Erythroblast (primary cell): ENCODE results near the gene RPS6KA5.
"Not testable (repeated sequence)": the region's sequence is repeated elsewhere in the genome, so short reads cannot be mapped to it uniquely, and the experiment has no call there.

Experiments
- GATA1 ChIP-seq: IDR thresholded peaks from 2 replicates; pipeline ENCODE4 v1.6.1; 2011; ENCODE audit warnings: low read depth, mild to moderate bottlenecking, control low read depth, low read length, moderate library complexity
- POLR2A ChIP-seq: IDR thresholded peaks from 2 replicates; pipeline ENCODE4 v1.6.1; 2011; ENCODE audit warnings: mild to moderate bottlenecking, low read length

DNA sequence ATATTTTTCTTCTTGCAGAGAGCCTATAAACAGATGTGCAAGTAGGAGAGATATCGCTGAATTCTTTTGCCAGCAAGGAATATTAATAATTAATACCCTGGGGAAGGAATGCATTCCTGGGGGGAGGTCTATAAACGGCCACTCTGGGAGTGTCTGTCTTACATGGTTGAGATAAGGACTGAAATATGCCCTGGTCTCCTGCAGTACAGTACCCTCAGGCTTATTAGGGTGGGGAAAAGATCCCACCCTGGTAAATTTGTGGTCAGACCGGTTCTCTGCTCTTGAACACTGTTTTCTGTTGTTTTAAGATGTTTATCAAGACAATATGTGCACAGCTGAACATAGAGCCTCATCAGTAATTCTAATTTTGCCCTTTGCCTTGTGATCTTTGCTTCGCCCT lies 236.9 kb downstream of the RPS6KA5 start:
- TF ChIP-seq POLR2A, GATA1: not testable (repeated sequence)
